Measurements from ENCODE around the gene APOBEC2.
"Not testable (repeated sequence)": the region's sequence is repeated elsewhere in the genome, so short reads cannot be mapped to it uniquely, and the experiment has no call there.

APOBEC2 gene

DNA sequence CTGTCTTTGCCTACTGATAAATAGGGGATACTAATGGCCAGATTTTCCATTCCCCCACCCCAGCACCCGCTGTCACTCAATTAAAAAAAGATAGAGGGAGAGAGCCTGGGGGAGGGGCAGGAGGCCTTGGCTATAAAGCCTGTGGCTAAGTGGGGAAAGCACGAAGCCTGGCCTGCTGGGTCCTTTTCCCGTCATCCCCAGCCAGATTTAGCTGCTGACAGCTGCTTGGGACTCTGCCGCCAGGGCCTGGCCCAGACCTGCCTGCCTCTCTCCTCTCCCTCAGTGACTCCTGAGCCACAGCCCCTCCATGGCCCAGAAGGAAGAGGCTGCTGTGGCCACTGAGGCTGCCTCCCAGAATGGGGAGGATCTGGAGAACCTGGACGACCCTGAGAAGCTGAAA lies at the start of gene APOBEC2:
Gene APOBEC2, plus strand, starts transcription at position 162 of the 400 bp plus-strand sequence. Its CDS starts 146 bp downstream, at position 308.
- DNase-seq = no peak

DNA sequence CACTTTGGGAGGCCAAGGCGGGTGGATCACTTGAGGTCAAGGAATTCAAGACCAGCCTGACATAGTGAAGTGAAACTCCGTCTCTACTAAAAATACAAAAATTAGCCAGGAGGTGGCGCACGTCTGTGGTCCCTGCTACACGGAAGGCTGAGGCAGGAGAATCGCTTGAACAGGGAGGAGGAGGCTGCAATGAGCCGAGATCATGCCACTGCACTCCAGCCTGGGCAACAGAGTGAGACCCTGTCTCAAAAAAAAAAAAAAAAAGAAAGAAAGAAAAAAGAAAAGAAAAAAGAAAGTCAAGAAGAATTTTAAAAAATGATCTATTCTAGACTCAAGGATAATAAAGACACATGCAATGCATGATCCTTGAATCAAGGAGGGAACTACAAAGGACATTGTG lies 46.8 kb upstream of the APOBEC2 start:
- peak; percentile 71 for DNase-seq

- not testable (repeated sequence) for DNase-seq
Measured at GRCh38 chr6:41006980-41007379, 46.0 kb upstream of the APOBEC2 start.

DNA sequence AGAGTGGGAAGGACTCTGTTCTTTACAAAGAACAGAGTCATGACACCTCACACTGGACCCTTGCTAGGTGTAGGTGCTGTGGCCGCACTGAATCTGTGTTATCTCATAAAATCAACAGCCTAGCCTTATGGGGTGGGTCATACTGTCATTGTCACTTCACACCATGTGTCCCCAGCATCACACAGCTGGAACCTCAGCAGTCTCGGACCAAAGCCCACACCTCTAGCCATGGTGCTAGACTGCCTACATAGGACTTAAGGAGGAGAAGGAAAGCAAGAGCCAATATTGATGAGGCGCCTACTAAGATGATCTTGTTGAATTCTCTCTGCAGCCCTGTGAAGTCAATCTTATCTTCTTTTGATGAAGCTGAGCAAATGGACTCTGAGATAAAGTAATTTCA lies 45.0 kb upstream of the APOBEC2 start:
- DNase-seq = no peak

DNA sequence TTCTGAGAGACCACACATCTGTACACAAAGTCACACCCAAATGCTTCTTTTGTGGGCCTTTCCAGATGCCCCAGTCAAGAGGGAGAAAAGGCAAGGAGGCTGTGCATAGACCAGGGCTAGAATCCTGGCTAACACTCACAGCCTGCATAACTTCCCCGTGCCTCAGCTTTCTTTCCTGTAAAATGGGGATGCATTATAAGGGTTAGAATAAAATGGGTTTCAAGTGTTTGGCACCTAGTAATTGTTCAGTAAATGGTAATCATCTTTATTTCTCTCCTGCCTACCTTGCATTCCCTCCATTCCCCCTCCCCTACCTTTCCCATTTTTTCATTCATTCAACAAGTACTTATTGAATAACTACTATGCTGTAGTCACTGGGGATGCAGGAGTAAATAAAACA lies 43.3 kb upstream of the APOBEC2 start:
- DNase-seq = no peak

- DNase-seq = no peak
Measured at GRCh38 chr6:41011673-41012072, 41.3 kb upstream of the APOBEC2 start.

- no peak for DNase-seq
Measured at GRCh38 chr6:41013466-41014153, 39.4 kb upstream of the APOBEC2 start.

GRCh38 chr6:41014780-41015179 lies 38.2 kb upstream of the APOBEC2 start:
- DNase-seq = no peak

GRCh38 chr6:41015860-41016259 lies 37.1 kb upstream of the APOBEC2 start:
- not testable (repeated sequence) for DNase-seq

DNA sequence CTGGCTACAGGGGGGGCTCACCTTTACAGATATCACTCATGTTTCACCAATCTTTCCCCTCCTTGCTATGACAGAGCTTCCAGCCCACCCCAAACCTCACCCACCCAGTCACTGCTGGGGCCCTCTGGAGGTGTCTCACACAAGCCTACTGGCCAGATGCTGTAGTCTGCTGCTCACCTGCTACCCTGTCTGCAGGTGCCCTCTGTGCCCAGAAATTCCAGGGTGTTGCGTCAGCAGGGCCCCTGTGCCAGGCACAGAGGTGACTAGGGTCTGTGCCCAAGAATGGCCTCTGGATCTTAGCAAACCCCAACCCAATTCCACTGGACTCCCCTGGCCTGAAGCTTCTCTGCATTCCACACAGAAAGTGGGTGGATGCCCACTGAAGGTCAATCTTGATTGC lies 35.3 kb upstream of the APOBEC2 start:
- no peak for DNase-seq

DNA sequence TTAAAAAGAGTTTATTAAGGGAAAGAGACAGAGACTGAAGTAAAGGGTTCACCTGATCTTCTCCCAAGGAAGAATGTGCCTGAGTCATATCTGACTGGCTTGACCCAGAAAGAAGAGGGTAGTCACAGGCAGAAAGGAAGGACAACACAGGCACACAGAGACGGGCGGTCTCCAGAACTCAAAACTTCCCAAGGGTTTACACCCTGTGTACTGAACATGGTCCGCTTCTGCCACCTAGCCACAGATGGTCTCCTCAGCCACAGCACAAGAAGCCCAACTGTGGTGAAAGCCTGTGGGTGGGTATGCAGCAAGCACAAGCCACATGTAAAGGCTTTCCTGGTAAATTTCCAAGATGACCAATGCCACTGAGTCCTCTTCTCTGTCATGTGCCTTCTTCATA lies 31.2 kb upstream of the APOBEC2 start:
- DNase-seq = no peak

- no peak for DNase-seq
Measured at GRCh38 chr6:41022294-41022693, 30.7 kb upstream of the APOBEC2 start.

DNA sequence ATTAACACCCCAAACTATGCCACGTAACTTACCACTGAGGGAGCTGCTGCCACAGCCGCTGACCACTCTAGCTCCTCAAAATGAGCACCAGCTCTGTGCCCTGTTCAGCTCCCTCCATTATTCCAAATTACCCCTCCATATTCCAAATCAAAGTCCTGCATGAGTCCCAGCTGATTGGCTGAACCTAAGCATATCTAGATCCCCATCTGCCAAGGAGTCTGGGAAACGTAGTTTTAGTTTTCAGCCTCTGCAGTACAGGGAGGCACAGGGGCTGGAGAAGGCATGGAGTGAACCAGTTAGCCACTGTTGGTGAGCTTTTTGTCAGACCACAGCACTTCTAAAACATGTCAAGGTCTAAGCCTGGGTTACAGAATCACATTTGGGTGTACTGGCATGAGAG lies 29.9 kb upstream of the APOBEC2 start:
- DNase-seq = no peak

DNA sequence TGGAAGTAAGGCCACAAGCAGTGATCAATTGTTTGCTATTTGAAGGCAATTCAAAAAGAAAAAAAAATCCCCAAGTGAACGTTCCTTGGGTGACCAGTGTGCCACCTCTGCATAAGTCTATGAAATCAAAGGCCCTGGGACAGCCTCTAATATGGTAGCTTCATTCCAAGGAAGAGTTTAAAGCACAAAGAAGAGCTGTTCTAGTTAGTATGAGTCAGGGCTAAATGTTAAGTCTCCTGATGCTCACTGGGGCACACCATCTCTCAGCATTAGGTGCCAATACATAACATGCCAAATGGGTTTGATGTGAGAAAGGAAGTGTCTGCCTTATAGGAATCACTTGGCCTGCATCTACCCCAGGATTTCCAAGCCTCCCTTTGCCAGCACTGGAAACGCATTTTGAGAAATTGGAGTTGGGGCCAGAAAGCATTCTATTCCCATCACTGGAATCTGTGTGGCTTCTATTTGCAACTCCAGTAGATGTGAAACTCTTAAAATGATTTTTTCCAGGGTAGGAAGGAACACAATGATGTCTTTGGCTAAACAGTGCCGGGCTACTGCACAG lies 27.0 kb upstream of the APOBEC2 start:
- no peak for DNase-seq

GRCh38 chr6:41027241-41027640 lies 25.8 kb upstream of the APOBEC2 start:
- no peak for DNase-seq

DNA sequence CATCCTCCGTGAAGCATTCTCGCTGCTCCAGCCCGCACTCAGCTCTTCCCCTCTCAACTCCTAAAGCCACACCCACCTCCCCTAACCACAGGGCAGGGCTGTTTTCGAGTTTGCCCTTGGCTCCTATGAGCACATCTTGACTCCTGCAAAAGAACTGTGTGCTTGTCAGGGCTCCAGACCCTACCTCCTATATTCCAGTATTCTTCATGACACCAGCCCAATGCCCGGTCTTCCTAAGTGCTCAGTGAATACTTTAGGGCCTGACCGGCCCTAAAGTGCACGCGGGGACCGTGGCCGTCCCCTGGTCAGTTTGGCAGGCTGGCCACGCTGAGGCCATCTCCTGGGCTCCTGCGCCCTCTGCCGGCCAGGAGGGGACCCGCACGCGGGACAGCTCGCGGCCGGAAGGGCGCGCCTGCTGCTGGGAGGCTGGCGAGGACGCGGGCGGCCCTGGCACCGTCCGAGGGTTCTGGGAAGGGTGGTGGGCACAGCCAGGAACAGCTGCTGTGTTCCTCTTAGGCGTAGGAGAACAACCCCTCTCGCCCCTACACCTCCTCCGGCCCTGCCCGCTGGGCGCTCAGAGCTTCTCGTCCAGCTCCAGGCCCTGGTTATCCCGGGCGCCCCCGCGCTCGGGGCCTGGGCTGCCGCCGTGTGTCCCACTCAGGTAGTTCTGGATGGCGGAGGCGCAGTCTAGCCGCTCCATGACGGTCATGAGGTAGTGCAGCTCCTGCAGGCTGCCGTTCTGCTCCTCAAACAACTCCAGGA lies 25.0 kb upstream of the APOBEC2 start:
- peak; percentile 73 for DNase-seq

DNA sequence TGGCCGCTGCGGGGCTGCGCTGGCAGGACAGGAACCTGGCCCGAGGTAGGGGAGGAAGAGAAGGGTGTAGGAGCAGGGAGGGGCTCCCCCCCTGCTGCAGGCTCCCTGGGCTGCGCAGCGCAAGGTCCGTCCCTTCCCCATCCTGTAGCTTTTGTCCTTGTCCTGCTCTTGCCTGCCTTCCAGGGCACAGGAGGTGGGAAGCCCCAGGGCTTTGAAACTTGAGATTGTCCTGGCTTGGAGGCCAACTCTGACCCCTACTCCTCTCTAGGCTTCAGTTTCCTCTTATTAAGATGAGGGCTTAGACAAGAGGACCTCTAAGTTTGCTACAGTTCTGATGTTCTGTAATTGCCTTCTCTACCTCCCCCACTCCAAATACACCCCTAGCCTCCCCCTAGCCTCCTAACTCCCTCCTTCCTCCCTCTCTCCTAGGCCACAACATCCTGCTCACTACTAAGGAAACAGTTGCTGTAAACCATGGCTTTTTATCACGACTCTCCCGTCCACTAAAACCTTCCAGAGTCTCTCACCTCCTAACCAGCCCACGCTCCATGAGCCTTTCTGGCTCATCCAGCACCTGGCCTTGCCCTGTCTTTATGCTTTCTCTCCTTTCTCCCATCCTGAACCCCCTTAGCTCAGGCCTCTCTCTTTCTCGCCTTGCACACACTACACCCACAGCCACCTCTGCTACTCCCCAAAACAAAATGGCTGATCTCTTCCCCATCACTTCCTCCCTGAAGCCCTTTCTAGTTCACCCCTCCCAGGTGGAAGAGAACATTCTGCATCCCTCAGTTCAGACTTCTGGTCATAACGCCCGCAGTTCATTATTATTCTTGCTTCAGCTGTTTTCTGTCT lies 24.2 kb upstream of the APOBEC2 start:
- no peak for DNase-seq

GRCh38 chr6:41032830-41033229 lies 20.2 kb upstream of the APOBEC2 start:
- DNase-seq = no peak

GRCh38 chr6:41033776-41034175 lies 19.2 kb upstream of the APOBEC2 start:
- DNase-seq = no peak

- DNase-seq = no peak
Measured at GRCh38 chr6:41036186-41036585, 16.8 kb upstream of the APOBEC2 start.

DNA sequence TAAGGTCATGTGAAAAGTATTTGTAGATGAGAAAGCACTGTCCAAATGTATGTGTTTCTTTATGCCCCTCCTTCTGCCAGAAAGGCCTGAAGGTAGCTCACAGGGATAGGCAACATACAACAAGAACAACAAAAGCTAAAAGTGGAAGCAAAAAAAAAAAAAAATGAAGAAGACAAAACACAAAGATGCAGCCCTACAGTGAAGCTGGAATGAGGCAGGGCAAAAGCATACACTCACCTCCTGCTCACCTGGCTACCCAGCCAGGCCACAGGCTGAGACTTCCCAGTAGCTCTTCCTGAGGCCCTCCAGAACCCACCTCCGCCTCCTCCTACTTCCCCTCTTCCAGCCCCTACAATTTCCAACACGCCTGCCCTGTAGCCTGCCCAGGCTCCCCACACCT lies 16.4 kb upstream of the APOBEC2 start:
- no peak for DNase-seq

- DNase-seq = no peak
Measured at GRCh38 chr6:41037107-41037900, 15.7 kb upstream of the APOBEC2 start.
